LoVo (cell line): ENCODE measurements around the gene ZFAND3.
"Not testable (repeated sequence)": the region's sequence is repeated elsewhere in the genome, so short reads cannot be mapped to it uniquely, and the experiment has no call there.

Experiments
- DNase-seq: peaks from one replicate; pipeline ENCODE4 v3.0.0-alpha.2; 2016; ENCODE audit warnings: low spot score

ZFAND3 gene

GRCh38 chr6:38049861-38050397 is 230.4 kb downstream of the ZFAND3 start:
- not testable (repeated sequence) for DNase-seq

DNA sequence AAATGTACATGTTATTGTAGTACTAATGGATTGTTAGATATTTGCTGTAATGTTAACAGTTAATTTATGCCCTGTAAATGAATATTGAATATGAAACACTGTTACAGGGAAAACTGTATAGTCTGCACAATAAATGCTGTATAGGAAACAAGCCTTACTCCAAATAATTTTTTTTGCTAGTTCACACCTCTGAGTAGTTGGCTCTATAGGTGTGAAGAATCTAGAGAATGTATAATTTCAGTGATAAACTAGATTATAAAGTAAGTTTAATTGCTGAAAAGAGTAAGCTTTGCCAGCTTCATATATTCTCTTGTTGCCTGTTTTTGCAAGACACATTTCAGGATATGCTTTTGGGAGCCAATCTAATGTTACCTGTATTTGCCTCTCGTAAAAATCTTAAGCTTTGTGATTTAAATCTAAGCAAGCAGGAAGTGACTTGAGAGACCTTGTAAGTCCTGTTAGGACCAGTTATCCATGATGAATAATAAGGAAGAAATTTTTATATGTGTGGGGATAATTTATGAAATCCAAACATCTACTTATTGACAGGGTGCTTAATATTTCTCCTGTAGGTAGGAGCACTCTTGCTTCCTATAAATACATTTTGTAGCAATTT is 232.4 kb downstream of the ZFAND3 start:
- no peak for DNase-seq

GRCh38 chr6:38054527-38055202 is 235.1 kb downstream of the ZFAND3 start:
- no peak for DNase-seq

DNA sequence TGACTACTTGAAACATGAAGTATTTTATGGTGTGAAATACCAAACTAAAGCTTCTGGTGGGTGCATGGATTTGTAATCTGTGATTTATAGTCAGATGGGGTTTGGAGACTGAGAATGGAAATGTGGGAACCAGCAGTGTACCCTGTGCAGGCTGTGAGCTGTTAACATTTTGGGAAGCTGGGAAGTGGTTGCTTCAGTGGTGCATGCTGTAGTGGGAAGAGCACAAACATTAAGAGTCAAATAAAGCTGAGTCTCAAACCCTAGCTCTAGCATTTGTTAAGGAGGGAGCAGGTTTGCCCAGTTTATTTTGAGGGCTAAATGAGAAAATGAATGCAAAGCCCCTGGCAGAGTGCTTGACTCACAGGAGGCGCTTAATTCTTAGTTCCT is 235.7 kb downstream of the ZFAND3 start:
- DNase-seq = no peak

GRCh38 chr6:38056361-38056760 is 236.8 kb downstream of the ZFAND3 start:
- no peak for DNase-seq

DNA sequence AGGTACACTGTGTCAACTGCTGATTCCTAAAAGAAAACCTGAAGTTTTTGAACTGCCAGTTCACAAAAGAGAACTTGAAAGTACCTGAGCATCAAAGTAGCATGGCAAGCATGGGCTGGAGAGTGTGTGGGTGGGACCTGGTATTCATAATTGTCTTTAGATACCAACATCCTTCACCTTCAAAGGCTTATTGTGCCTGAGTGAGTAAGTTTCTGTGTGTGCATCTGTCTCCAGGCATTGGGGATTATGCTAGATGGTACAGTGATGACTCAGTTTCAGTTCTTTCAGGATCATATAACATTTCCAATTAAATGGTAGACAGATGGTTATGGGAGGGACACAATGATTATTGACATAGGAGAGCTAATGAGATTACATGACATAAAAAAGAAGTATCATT is 238.5 kb downstream of the ZFAND3 start:
- DNase-seq = no peak

GRCh38 chr6:38062066-38062465 is 242.5 kb downstream of the ZFAND3 start:
- DNase-seq = no peak

GRCh38 chr6:38063973-38064372 is 244.4 kb downstream of the ZFAND3 start:
- no peak for DNase-seq

DNA sequence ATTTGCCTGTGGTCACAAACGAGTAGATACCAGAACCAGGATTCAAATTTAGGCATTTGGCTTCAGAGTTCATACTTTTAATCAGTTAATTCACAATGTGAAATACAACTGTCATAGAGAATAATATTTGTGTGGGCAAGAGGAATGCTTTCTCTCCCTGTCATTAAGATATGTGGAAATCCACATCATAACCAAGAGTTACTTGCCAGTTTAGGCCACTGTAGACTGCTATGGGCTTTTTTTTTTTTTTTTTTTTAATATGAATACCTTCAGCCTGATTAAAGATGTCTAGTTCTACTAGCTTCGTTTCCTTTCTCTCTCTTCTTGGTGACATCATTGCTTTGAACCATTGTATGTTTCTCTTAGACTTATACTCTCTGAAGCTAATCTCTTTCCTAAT is 244.9 kb downstream of the ZFAND3 start:
- DNase-seq = no peak

- DNase-seq = no peak
Observed at GRCh38 chr6:38065734-38066305, 246.3 kb downstream of the ZFAND3 start.

- DNase-seq = no peak
Observed at GRCh38 chr6:38067263-38067980, 247.9 kb downstream of the ZFAND3 start.

GRCh38 chr6:38068854-38069590 is 249.5 kb downstream of the ZFAND3 start:
- DNase-seq = no peak

DNA sequence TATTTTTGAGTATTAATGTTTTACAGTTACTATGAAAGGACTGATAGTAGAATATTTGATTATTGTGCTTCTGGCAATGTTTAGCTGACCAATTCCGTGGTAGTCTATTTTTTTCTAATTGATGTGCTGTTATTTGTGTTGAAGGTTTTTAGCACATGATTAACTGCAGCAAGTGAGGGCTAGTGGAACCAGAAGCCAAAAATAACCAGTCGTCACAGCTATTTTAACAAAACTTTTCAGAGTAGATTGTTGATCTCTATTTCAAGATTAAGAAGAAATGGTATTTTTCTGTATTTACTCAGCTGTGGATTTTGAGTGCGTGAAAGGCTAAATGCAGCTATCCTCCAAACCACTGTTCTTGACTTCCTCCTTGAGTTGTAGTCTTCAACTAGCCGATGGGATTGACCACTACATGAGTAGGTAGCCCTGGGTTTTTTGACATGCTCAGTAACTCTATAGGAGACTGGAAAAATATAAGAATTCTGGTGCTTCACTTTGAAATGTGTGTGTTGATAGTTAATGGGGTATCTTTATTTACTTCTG is 258.0 kb downstream of the ZFAND3 start:
- no peak for DNase-seq

DNA sequence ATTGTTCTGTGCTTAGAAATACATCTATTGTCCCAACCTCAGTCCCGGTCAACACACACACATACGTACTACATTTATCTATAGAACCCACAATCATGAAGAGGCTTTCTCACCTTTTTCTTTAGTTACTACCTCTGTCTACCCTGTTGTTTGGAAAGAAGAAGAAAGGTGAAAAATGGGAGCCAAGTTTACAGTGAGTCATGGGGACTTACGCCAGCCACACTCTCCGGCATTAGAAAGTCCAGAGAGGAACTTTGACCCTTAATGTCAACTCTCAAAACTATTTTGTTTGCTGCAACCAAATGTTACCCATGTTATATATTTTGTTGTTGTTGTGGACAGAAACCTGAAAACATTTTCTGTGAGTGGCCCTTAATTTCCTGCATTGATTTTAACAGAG is 259.1 kb downstream of the ZFAND3 start:
- DNase-seq = peak; percentile 20

GRCh38 chr6:38079107-38079506 is 259.6 kb downstream of the ZFAND3 start:
- DNase-seq = no peak

DNA sequence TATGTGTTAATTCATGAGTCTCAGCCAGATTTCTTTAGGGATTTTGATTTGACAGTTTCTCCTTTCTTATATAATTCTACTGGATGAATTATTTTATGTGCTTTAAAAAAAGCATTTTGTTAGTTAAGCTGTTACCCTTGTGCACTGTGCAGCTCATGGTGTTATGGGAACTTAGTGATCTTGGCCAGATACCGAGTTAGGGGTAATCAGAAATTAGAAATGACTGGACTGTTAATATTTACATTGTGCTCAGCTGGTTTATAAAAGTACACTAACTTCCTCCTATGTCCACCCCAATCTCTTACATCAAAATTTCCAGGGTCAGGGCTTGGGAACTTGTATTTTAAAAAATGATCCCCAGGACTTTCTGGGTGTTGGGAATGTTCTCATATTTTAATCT is 260.0 kb downstream of the ZFAND3 start:
- DNase-seq = no peak

DNA sequence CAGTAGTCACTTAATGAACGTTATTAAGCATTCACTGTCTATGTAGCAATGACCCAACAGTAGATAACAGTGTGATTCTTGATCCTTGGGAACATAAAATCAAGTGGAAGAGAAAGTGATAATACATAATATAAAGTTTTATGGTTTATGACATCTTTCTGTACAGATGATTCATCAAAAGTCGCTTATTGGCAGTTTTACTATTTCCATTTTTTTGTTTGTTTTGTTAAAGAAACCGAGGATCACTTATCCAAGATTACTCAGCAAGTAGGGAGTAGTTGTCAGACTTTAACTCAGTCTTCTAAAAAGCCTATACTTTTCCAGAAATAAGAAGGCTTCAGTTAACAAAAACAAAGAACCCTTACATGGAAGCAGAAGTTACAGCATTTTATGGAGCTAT is 260.8 kb downstream of the ZFAND3 start:
- DNase-seq = peak; percentile 23

DNA sequence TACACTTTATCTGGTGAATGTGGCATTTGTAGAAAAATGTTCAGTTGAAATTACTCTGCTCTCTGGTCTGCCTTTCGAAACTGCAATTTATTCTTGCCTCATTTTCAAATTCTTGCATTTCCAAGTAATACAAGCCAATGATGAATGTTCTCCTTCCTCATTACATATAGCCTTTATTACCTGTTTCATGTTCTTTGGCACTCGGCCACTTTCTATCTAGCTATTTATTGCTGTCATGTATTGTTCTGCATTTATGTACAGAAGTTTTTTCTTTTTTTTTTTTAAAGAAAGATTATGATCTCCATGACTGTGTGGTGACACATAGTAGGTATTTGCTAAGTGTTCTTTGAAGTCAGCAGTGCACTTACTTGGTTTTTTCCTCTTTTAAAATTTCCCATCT is 261.4 kb downstream of the ZFAND3 start:
- peak; percentile 37 for DNase-seq

- DNase-seq = no peak
Observed at GRCh38 chr6:38085031-38085430, 265.5 kb downstream of the ZFAND3 start.

GRCh38 chr6:38086346-38086745 is 266.8 kb downstream of the ZFAND3 start:
- no peak for DNase-seq

GRCh38 chr6:38088010-38088409 is 268.5 kb downstream of the ZFAND3 start:
- no peak for DNase-seq

DNA sequence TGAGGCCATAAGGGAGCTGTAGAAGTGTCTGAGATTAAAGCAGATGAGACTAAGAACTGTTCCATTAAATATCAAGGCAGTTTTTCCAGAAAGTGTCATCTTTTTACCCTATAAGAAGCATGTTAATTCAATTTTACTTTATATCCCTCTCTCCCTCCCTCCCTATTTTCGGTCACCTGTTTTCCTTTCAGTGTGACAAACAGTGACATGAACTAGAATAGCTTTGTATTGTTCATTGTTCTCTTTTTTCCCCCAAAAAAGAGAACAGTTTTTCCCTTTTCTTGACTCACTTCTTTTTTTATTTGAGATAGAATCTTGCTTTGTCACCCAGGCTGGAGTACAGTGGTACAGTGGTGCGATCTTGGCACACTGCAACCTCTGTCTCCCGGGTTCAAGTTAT is 269.3 kb downstream of the ZFAND3 start:
- no peak for DNase-seq
